Tibial nerve (tissue), 4 donors: ENCODE results near the gene CCDC148.

Experiments used
- CTCF ChIP-seq, 5 experiments: fragments of 200-600 bp in 3 of 5; fragments of 450-650 bp in 2 of 5; sonication (generic) in 3 of 5; IDR thresholded peaks; one replicate each; pipeline ENCODE4 v1.5.1; 2016 to 2019; ENCODE audit warnings: antibody characterized with exemption in 5 of 5, mild to moderate bottlenecking in 3 of 5, moderate library complexity in 2 of 5
- EP300 ChIP-seq, 2 donors: sonication (generic); formaldehyde crosslinking; IDR thresholded peaks; one replicate each; pipeline ENCODE4 v1.6.1; 2017; ENCODE audit warnings: antibody characterized with exemption in 2 of 2, mild to moderate bottlenecking in 1 of 2

DNA sequence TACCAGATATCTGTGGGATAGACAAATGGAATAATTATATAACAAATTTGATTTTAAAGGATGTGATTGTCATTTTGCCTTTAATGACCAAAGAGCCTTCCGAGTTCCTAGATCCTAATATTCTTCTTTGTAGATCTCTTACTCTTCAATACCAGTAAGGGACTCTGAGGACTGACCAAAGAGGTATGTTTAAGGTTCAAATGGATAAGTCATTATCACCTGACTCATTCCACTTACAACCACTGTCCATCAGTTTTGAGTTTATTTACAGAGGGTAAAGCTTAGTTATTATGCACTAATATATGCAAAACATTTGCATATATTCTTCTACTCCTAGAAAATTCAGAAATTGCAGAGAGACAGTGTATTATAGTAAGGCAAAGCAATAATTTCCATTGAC is 62.7 kb downstream of the CCDC148 start:
- TF ChIP-seq CTCF (IDR thresholded peaks at IDR 0.05) (no peak), EP300 (IDR thresholded peaks at IDR 0.05) (no peak)
